ENCODE measurements around the gene RPS29.
"Not testable (repeated sequence)": the region's sequence is repeated elsewhere in the genome, so short reads cannot be mapped to it uniquely, and the experiment has no call there.

Gene RPS29

DNA sequence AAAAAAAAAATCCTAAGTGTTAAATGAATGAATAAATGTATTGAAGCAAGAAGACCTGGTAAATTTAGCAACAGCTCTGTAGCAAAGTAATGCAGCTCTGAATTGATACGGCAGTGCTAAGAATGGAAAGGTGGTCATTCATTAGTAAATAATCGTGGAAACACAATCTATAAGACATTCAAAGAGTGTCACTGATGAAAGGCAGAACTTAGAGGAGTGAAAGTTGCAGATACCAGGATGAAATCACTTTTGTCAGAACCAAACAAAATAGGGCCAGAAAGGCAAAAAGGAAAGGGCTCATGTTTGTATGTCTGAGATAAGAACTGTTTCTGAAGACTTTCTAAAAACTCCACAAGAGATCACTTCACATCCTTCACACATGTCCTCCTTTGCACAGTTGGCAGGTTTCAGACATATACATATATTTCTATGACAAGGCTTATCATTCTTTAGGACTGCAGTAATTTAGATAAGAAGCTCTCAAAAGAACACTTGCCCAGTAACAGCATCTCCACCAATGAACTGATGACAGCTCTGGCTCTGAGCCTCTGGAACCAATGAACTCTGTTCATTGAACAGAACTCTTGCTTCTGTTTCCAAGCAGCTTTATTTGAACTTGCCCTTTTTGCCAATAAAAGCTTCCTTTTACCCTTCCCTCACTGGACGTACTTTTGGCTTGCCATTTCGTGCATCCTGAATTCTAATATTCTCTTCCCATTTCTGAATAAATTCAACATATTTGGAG lies 8.3 kb upstream of the RPS29 start:
- no peak for DNase-seq

DNA sequence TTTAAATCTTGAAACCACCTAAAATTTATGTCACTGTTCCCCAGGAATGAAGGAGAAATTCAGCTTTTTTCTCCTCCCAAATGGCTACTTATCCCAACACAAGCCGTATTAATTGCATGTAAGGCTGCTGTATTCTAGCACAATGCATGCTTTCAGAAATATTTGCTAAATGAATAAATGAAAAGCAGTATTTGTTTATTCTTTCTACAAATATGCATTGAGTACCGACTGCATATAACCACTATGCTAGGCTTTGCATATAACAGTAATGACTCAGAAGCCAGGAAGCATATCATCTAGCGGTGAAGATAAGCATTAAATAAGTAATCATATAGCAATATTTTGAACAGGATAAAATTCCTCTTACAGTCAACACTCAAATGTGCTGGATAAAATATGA lies 6.8 kb upstream of the RPS29 start:
- no peak for DNase-seq

DNA sequence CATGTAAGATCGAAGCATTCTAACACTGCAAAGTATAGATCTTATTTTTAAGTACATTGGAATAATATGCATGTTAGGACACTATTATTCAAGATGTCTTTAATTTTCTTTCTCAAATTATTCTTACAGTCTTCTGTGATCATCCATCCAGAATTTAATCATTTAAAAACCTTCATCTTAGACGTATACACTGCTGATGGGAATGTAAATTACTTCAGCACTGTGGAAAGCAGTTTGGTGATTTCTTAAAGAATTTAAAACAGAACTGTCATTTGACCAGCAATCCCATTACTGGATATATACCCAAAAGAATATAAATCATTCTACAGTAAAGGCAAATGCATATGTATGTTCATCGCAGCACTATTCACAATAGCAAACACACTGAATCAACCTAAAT lies 3.2 kb upstream of the RPS29 start:
- no peak for DNase-seq

DNA sequence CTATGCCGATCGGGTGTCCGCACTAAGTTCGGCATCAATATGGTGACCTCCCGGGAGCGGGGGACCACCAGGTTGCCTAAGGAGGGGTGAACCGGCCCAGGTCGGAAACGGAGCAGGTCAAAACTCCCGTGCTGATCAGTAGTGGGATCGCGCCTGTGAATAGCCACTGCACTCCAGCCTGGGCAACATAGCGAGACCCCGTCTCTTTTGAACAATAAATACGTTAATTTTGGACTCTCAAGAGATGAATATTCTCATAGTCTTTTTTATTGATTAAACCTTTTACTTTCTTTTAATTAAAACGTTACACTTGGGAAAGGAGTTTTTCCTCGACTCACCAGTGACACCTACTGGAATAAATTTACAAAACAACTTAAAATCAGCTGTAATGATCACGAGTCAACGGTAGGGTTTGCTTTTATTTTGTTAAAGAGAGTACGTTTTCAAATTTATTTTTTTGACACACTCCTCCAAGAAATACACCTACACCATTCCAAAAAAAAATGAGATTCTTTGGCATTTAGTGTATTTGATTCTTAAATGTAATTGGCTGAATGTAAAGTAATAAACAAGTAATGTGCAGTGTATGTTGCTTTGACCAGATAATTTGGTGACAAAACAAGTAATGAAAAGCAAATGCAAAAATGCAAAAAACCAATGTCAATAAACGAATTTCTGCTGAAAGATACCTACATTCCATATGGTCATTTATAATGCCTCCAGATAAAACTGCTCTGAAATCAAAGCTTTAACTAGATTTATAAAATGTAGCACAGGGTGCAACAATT lies 687 bp upstream of the RPS29 start:
- DNase-seq: peak; percentile 59

DNA sequence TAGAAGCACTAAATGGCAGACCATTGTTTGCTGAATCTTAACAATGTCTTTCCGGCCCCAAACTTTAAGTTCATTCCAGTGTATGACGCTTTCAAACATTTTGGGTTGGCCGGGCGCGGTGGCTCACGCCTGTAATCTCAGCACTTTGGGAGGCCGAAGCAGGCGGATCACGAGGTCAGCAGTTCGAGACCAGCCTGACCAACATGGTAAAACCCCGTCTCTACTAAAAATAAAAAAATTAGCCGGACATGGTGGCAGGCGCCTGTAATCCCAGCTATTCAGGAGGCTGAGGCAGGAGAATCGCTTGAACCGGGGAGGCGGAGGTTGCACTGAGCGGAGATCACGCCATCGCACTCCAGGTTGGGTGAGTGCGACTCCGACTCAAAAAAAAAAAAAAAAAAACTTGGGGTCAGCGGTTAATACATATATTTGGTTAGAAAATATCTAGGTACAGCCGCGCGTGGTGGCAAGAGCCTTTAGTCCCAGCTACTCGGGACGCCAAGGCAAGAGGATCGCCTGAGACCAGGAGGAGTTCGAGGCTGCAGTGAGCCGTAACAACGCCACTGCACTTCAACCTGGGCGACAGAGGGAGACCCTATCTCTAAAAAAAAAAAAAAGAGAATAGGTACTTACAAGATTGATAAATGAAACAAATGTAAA lies 1.1 kb downstream of the RPS29 start:
- not testable (repeated sequence) for DNase-seq

DNA sequence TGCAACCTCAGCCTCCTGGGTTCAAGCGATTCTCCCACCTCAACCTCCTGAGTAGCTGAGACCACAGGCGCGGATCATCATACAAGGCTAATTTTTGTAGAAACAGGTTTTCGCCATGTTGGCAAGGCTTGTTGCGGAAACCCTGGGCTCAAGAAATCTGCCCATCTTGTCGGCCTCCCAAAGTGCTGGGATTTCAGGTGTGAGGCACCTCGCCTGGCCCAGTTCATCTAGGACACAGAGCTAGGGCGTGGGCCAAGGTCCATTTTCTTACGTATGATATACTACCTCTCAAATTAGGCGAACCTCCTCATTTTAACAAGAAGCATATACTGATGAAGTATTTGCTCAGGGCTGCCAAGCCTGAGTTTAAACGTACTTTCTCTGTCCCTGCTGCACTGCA lies 2.1 kb downstream of the RPS29 start:
- no peak for DNase-seq

DNA sequence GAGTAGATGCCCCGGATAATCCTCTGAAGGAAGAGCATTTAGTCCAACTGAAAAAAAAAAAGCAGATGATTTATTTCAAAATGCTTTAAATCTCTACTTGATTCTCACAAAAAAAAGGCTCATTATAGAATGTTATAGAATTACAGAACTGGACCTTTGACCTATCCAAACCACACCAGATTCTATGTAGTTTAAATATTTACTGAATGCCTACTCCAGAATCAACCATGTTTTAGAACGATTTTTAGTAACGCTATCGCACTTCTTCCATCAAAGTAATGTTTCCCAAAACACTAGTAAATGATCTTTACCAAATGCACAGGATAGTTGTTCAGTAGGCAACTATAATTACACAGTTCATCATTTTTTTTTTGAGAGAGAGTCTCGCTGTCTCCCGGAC lies 2.6 kb downstream of the RPS29 start:
- no peak for DNase-seq

DNA sequence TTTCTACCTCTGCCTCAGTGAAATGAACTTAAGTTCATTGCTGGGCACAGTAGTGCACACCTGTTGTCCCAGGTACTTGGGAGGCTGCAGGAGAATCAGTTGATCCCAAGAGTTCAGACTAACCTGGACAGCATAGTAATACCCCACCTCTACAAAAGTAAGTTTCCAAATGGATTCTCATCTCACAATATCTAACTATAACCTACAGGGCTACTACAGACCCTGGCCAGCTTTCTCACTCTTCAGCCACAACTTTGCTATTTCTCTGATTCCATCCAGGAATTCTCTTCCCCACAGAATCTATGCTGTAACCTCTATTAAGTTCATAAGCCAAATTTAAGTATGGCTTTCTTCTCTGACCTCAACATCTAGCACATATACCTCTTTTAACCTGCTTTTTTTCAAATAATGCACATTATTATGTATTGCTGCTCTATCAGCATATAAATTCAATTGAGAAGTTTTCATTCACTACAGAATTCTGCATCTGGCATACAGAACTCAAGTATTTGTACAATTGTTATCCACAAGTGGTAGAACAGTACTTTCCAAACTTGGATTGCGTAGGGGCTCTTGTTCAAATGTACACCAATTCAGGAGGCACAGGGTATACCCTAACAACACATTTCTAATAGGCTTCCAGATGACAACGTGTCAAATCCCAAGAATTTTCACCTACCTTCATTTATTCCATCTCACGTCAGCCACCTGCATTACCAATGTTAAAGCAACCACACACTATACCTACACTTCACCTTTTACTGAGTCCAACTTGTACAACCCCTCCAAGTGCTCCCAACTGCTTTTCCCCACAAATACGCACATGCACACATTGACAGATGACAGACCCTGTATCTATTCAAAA lies 3.8 kb downstream of the RPS29 start:
- no peak for DNase-seq

DNA sequence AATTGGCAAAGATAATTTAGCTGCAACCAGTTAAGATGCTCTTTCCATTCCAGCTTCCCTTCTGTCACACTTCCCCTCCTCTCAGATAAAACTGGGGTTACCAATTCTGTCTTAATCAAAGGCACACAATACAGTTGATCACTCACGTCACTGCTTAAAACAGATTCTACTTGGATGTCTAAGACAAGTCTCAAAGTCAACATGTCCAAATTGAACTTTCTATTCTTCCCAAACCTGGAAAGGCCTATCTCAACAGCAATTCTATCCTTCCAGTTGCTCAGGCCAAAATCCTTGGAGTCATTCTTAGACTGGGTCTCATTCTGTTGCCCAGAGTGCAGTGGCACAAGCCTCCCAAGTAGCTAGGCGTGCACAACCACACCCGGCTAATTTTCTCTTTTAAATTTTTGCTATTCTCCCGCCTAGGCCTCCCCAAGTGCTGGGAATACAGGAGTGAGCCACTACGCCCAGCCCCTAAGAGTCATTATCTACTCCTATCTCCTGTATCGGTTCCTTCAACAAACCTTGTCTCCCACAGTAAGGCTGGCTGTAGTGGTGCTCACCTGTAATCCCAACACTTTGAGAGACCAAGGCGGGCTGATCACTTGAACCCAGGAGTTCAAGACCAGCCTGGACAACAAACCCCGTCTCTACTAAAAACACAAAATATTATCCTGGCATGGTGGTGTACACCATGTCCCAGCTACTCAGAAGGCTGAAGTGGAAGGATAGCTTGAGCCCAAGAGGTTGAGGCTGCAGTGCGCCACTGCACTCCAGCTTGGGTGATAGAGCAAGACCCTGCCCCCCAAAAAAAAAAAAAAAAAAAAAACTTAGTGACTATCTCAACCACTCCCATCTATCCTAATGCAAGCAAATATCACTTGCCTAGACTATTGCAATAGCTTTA lies 4.7 kb downstream of the RPS29 start:
- no peak for DNase-seq

DNA sequence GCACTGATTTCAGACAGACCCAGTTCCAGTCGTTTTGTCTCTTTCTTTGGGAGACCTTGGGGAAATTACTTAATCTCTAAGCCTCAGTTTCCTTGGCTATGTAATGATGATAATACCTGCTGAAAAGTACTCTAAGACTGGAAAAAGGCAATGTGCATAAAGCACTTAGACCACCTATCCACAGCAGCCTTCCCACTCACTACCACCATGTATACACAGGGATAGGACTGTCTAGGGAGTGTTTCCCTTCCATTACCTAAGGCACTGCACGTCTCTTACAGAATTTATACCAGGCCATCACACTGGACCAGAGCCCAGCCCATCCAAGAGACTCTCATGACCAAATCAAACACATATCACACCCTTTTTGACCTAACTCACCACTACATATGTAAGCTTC lies 6.3 kb downstream of the RPS29 start:
- DNase-seq: no peak

DNA sequence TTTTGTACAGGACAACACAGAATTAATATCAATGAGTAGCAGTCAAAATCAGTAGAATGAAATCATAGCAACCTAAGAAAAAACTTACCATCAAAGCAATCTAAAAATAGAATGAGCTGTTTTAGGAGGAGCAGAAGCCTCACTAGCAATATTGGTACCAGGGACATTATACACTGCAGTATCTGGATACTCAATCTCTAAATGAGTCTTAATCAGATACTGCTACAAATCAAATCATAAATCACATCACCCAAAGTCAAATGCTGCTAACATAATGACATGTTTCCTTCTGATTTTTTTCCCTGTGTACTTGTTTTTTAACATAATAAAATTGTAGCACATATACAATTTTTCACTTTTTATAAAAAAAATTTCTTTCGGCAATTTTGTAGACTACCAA lies 8.0 kb downstream of the RPS29 start:
- DNase-seq: no peak

DNA sequence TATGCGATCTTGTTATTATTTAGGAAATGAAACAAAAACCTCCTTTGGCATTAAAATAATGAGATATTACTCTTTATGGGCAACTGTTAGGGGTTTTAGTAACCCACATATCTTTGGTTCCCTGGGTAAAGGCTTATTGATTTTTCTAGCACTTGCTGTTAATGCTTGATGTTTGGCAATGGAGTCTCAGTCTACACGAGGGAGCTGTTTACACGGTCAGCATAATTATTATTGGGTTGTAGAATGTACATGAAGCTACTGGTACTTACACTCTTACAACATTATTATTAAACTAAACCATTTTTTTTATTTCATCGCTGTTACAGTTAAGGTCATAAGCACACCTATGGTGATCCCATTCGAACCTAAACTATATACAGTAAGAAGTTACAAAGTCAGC lies 12.1 kb downstream of the RPS29 start:
- DNase-seq: no peak

DNA sequence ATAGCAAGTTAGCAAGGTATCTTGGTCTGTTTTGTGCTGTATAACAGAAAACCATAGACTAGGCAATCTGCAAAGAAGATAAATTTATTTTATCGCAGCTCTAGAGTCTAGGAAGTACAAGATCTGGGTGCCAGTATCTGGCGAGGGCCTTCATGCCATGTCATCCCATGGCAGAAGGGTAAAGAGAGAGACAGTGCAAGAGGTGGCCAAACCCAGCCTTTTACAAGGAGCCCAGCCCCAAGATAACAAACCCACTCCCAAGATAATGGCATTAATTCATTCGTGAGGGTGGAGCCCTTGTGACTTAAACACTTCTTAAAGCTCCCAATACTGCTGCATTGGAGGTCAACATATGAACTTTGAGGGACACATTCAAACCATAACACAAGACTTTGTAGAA lies 16.9 kb downstream of the RPS29 start:
- no peak for DNase-seq

DNA sequence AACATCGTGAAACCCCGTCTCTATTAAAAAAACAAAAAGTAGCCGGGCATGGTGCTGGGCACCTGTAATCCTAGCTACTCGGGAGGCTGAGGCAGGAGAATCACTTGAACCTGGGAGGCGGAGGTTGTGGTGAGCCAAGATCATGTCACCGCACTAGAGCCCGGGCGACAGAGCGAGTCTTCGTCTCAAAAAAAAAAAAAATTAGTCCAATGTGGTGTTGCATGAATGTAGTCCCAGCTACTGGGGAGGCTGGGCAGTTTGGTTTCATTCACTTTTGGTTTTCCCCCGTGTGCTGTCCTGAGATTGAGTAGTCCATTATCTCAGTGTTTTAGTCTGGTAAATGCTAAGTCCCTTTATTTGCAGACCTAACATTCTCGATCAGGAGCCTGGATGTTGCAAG lies 19.5 kb downstream of the RPS29 start:
- no peak for DNase-seq

DNA sequence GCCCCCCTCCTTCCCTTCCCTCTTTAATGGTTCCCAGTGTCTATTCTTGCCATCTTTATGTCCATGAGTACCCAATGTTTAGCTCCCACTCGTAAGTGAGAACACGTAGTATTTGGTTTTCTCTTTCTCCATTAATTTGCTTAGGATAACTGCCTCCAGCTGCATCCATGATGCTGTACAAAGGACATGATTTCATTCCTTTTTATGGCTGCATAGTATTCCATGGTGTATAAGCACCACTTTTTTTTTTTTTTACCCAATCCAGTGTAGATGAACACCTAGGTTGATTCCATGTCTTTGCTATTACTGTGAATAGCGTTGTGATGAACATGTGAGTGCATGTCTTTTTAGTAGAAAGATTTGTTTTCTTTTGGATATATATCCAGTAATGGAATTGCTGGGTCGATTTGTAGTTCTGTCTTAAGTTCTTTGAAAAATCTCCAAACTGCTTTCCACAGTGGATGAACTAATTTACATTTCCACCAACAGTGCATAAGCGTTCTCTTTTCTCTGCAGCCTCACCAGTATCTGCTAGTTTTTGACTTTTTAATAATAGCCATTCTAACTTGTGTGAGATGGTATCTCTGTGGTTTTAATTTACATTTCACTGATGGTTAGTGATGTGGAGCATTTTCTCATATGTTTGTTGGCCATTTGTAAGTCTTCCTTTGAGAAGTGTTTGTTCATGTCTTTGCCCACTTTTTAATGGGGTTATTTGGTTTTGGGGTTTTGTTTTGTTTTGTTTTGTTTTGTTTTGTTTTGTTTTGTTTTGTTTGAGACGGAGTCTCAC lies 26.0 kb downstream of the RPS29 start:
- no peak for DNase-seq

DNA sequence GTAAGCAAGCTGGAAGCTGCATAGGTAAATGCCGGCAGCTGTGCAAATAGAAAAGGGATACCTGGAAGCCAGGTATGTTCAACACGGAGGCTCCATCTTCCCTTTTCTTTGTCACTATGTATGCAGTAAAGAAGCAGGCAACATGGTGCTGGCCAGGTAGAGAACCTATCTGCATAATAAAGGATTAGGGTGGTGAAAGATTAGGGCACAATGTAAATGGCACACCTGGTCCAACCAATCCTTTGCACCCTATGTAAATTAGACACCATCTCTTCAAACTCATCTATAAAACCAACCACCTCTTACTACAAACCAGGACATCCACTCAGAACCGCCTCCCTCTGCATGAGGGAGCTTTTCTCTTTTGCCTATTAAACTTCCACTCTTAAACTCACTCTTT lies 32.3 kb downstream of the RPS29 start:
- DNase-seq: peak; percentile 39

DNA sequence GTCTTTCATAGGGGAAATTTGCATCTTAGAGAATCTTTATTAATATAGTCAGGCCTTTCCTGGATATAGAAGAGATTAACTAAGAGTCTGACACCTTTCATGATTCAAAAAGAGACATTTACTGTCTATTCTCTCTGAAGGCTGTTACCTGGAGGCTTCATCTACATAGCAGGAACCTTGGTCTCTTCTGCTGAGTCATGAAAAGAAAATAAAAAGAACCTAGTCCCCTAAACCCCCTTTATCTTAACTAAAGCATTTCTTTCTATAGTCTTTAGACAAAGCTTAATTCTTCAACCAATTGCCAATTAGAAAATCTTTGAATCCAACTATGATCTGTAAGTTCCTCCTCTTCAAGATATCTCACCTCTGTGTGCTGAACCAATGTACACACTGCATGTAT lies 33.1 kb downstream of the RPS29 start:
- DNase-seq: no peak

DNA sequence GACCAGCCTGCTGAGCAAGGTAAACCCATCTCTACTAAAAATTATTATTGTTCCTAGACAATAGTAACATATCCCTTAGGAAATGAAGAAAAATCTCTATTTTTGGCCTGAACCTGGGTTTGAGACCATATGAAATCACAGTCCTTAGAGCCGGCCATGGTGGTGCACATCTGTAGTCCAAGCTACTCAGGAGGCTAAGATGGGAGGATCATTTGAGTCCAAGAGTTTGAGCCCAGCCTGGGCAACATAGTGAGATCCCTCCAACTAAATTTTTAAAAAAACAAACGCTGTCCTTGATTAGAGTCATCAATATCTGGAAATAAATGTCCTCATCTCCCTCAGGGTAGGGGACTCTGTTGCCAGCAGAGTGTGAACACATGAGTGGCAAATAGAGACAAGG lies 34.6 kb downstream of the RPS29 start:
- DNase-seq: no peak

DNA sequence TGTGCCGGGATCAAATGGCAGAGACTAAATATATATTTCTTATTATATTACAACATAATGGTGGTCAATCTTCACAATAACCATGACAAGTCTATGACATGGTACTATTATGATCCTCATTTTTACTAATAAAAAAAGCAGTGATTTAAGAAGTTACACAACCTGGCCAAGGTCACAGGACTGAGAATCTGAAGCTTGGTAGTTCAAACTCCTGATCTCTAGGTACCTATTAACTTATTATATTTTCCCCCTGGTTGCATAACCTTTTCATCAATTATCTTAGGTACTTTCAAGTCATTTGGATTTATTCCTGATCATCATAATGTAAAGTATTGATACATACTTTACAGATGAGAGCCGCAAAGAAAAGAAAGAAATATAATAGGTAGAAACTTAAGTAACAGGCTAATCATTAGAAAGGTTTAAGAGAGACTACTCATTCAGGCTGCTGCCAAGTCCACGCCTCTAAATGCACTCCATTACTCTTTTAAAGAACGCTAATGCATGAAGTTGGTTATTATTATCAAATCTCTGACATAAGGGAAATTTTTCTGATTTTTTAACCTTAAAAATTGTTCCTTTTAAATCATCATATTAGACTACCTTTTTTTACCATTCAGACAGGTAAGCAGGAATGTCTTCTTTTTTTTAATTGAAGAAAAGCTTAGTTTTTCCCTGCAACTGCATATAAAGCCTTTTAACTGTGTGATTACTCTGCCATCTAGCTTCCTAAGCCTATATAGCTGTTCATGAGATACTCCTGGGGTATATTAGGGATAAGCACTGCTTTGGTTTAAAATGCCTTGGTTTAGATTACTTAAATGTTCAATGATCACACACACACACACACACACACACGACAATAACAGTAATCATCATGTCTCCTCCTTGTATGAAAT lies 35.6 kb downstream of the RPS29 start:
- peak; percentile 10 for DNase-seq

DNA sequence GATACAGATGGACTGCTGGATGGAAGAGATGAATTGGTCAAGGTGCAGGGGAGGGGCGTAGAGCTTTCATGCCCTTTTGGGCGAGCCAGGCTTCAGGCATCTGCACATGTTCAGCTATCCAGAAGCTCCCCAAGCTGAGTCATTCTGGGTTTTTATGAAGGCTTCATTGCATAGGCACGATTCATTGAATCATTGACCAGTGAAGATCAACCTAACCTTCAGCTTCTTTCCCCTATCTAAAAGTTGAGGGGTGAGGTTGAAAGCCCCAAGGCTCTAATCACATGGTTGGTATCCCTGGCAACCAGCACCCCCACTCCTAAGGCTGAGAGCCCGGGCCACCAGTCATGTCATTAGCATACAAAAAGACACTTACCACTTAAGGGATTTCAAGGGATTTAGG lies 36.3 kb downstream of the RPS29 start:
- no peak for DNase-seq

All from NCI-H1105 treated with DMSO at 0.1 percent for 48 hours (cell line).